K562 (cell line): ENCODE results near the gene ANXA7. TPM values are rescaled to one million over a fixed set of nuclear protein-coding genes. Genes with fewer than 3 reads are reported as not detected.

Experiments
- ATAC-seq: fragments of 200-7000 bp; cut with Tn5 transposase; 3 replicates; pipeline ENCODE4 v1.9.1; 2020; ENCODE audit warnings: moderate library complexity
- BruUV-seq: library from RNA; stranded (reverse); fragments of 400-500 nt; replicated peaks from 2 replicates; lab custom pipeline; 2021; lab: Mats Ljungman, UMichigan
- CTCF ChIA-PET: fragments of 300-600 bp; formaldehyde crosslinking; extraction: SDS; loops from one replicate; lab custom pipeline; 2021; ENCODE audit warnings: low intra/inter-chr PET ratio; lab: Yijun Ruan, JAX
- POLR2A ChIA-PET: fragments of 300-600, 350-650 bp; sonication (Branson Sonifier 250); formaldehyde crosslinking; extraction: SDS; loops from one replicate; lab custom pipeline; 2021; ENCODE audit warnings: antibody characterized with exemption, inconsistent platforms; lab: Yijun Ruan, JAX
- DNase-seq, 4 experiments: peaks; one replicate each; pipeline versions ENCODE4 v3.0.0 to v3.0.0-alpha.2; 2011 to 2018; ENCODE audit warnings: low spot score in 3 of 4, mixed read lengths in 3 of 4; ENCODE audit errors: extremely low read depth in 1 of 4
- FAIRE-seq: peaks from 2 replicates; lab custom pipeline; 2011; peaks lifted over from hg19 to GRCh38; lab: Jason Lieb, UNC
- H2AFZ ChIP-seq: 2 replicates; pipeline ENCODE4 v1.6.0; 2011; ENCODE audit warnings: low read depth, low read length, control low read depth, inconsistent platforms
- H3K27ac ChIP-seq: fragments of 200-600 bp; 3 replicates; pipeline ENCODE4 v1.8.0; 2011; ENCODE audit warnings: low read depth, mild to moderate bottlenecking, control low read depth, inconsistent platforms, low read length, moderate library complexity, mixed read lengths; ENCODE audit errors: extremely low read depth
- H3K27me3 ChIP-seq, 2 experiments: fragments of 300-600 bp in 1 of 2; 2 replicates in 1 of 2; 3 replicates in 1 of 2; pipeline versions ENCODE4 v1.6.0 to v1.8.0; 2011; ENCODE audit warnings: inconsistent platforms in 2 of 2, low read length in 2 of 2, mild to moderate bottlenecking in 1 of 2, mixed read lengths in 1 of 2, moderate library complexity in 1 of 2; ENCODE audit not compliant: control insufficient read depth in 2 of 2, insufficient read depth in 2 of 2
- H3K36me3 ChIP-seq: fragments of 300-600 bp; 3 replicates; pipeline ENCODE4 v1.8.0; 2011; ENCODE audit warnings: mild to moderate bottlenecking, low read length, inconsistent platforms; ENCODE audit not compliant: control insufficient read depth, insufficient read depth
- H3K4me1 ChIP-seq, 2 experiments: fragments of 200-600 bp in 1 of 2; replicated peaks in 1 of 2; 2 replicates in 1 of 2; 3 replicates in 1 of 2; pipeline versions ENCODE4 v1.5.1 to v1.8.0; 2011; ENCODE audit warnings: inconsistent platforms in 2 of 2, low read length in 2 of 2, mild to moderate bottlenecking in 1 of 2, mixed read lengths in 1 of 2, moderate library complexity in 1 of 2; ENCODE audit not compliant: control insufficient read depth in 2 of 2, insufficient read depth in 2 of 2
- H3K4me2 ChIP-seq: 2 replicates; pipeline ENCODE4 v1.6.1; 2011; ENCODE audit warnings: low read length, control low read depth, inconsistent platforms, mixed read lengths; ENCODE audit not compliant: insufficient read depth
- H3K4me3 ChIP-seq: fragments of 200-600 bp; sonication (generic), shearing (Covaris generic); 2 replicates; pipeline ENCODE4 v1.5.1; 2016; ENCODE audit warnings: control low read depth, inconsistent platforms
- H3K79me2 ChIP-seq: fragments of 200-600 bp; 3 replicates; pipeline ENCODE4 v1.8.0; 2011; ENCODE audit warnings: low read length, inconsistent platforms; ENCODE audit not compliant: control insufficient read depth, insufficient read depth
- H3K9ac ChIP-seq, 2 experiments: 2 replicates each; pipeline versions ENCODE4 v1.6.0 to v1.6.1; 2011; ENCODE audit warnings: low read depth in 2 of 2, low read length in 2 of 2, control low read depth in 1 of 2, inconsistent platforms in 1 of 2, mild to moderate bottlenecking in 1 of 2, mixed read lengths in 1 of 2; ENCODE audit not compliant: insufficient read depth in 1 of 2
- H3K9me1 ChIP-seq: one replicate; pipeline ENCODE4 v1.6.0; 2011; ENCODE audit warnings: inconsistent platforms, mild to moderate bottlenecking, low read length, moderate library complexity; ENCODE audit not compliant: control insufficient read depth, insufficient read depth
- H3K9me3 ChIP-seq: replicated peaks from 2 replicates; pipeline ENCODE4 v1.5.1; 2011; ENCODE audit warnings: low read depth, low read length, inconsistent platforms; ENCODE audit not compliant: control insufficient read depth, insufficient read depth
- H4K20me1 ChIP-seq: replicated peaks from 2 replicates; pipeline ENCODE4 v1.6.1; 2011; ENCODE audit warnings: low read length, inconsistent platforms, mixed read lengths; ENCODE audit not compliant: control insufficient read depth, insufficient read depth
- CHD2 ChIP-seq: IDR thresholded peaks from 2 replicates; pipeline ENCODE4 v1.6.1; 2011; ENCODE audit warnings: low read depth, low read length
- CXXC5 ChIP-seq: fragments of 250-450 bp; sonication (Bioruptor Pico); IDR thresholded peaks from 2 replicates; pipeline ENCODE4 v1.8.0; 2022; ENCODE audit warnings: inconsistent platforms, mild to moderate bottlenecking, moderate library complexity
- JUN ChIP-seq, 2 experiments: sonication (generic) in 1 of 2; formaldehyde crosslinking in 1 of 2; IDR thresholded peaks; 2 replicates each; pipeline versions ENCODE4 v1.6.1 to v1.8.0; 2012 to 2022; ENCODE audit warnings: borderline replicate concordance in 2 of 2, mild to moderate bottlenecking in 2 of 2, improper control_type of control experiment in 1 of 2, low read depth in 1 of 2, low read length in 1 of 2, missing genetic modification reagents in 1 of 2
- KLF13 ChIP-seq: fragments of 450-650 bp; IDR thresholded peaks from 2 replicates; pipeline ENCODE4 v1.6.1; 2016; ENCODE audit warnings: missing genetic modification characterization, low read depth, mild to moderate bottlenecking, missing compliant biosample characterization, moderate library complexity, borderline replicate concordance
- NEUROD1 ChIP-seq: fragments of 150-350 bp; IDR thresholded peaks from 2 replicates; pipeline ENCODE4 v1.6.1; 2014; ENCODE audit warnings: borderline replicate concordance, low read length, low read depth; ENCODE audit not compliant: partially characterized antibody
- POLR3A ChIP-seq: IDR thresholded peaks from 2 replicates; pipeline ENCODE4 v1.6.1; 2011; ENCODE audit warnings: borderline replicate concordance, mild to moderate bottlenecking, moderate library complexity; ENCODE audit not compliant: insufficient read length, insufficient read depth; ENCODE audit errors: extremely low read depth
- SMARCB1 ChIP-seq: IDR thresholded peaks from 2 replicates; pipeline ENCODE4 v1.6.1; 2011; ENCODE audit warnings: improper control_type of control experiment, low read depth; ENCODE audit not compliant: insufficient read length
- STAT5A ChIP-seq: IDR thresholded peaks from 2 replicates; pipeline ENCODE4 v1.6.1; 2012; ENCODE audit warnings: low read length, inconsistent platforms, borderline replicate concordance
- ZNF586 ChIP-seq: fragments of 450-650 bp; formaldehyde crosslinking; conservative IDR thresholded peaks from 2 replicates; pipeline ENCODE4 v1.4.0; 2020; ENCODE audit warnings: mild to moderate bottlenecking, moderate library complexity
- WGBS: fragments of 100-300 bp; shearing (Covaris generic); methylation state at CpG from one replicate; pipeline ENCODE4 v1.1.6; 2016; ENCODE audit warnings: low coverage, mixed read lengths; ENCODE audit not compliant: insufficient coverage; ENCODE audit errors: missing lambda C conversion rate; 5-methylcytosine and 5-hydroxymethylcytosine counted together
- in situ Hi-C: fragments of 300-500 bp; cut with MboI; formaldehyde crosslinking; loops from 4 replicates; pipeline ENCODE4 v1.15.0; 2018; ENCODE audit warnings: inconsistent platforms, mixed read lengths
- intact Hi-C: fragments of 100-400 bp; cut with micrococcal nuclease; formaldehyde crosslinking; loops from 2 replicates; pipeline ENCODE4 v1.14.2; 2022
- polyA plus RNA-seq, 8 experiments: library from polyadenylated mRNA; depleted of rRNA in 4 of 8; stranded (reverse) in 5 of 8; unstranded in 3 of 8; fragments of >200 nt; fragmentation: Nextera tagmentation in 2 of 8; fragmentation: Illumina TruSeq in 1 of 8; extraction: Ambion mirVana in 2 of 8; extraction: Trizol in 1 of 8; gene quantifications; 2 replicates each; pipeline versions ENCODE4 v1.2.1 to v1.2.3, GENCODE V29; 2011 to 2014; ENCODE audit warnings: inconsistent platforms in 1 of 8, missing spikeins in 1 of 8
- total RNA-seq, 7 experiments: library from RNA; depleted of rRNA in 6 of 7; stranded (reverse); fragments of >200 nt in 6 of 7; fragmentation: Illumina TruSeq in 2 of 7; extraction: Trizol in 2 of 7; gene quantifications; 2 replicates each; pipeline versions ENCODE4 v1.2.1 to v1.2.3, GENCODE V29; 2011 to 2021; ENCODE audit warnings: low replicate concordance in 1 of 7
- TF ChIP-seq, protein P1 (sequence below): sonication (generic); formaldehyde crosslinking; IDR thresholded peaks from 2 replicates; pipeline ENCODE4 v1.8.0; 2022; ENCODE audit warnings: mild to moderate bottlenecking, missing genetic modification reagents
- TF ChIP-seq, protein P2 (sequence below), 2 experiments: fragments of 250-450 bp in 1 of 2; fragments of 450-650 bp in 1 of 2; sonication (Bioruptor Pico) in 1 of 2; IDR thresholded peaks; 2 replicates each; pipeline versions ENCODE4 v1.6.1 to v1.8.0; 2016 to 2021; ENCODE audit warnings: mild to moderate bottlenecking in 2 of 2, moderate library complexity in 2 of 2, missing compliant biosample characterization in 1 of 2, missing genetic modification characterization in 1 of 2

ANXA7 gene
- total and polyA plus RNA-seq, 9 of the 15 experiments (the other 6 are each of a cell fraction or from before 2014, with no cell fraction given), result 81.6 to 157 (median 122) TPM

DNA sequence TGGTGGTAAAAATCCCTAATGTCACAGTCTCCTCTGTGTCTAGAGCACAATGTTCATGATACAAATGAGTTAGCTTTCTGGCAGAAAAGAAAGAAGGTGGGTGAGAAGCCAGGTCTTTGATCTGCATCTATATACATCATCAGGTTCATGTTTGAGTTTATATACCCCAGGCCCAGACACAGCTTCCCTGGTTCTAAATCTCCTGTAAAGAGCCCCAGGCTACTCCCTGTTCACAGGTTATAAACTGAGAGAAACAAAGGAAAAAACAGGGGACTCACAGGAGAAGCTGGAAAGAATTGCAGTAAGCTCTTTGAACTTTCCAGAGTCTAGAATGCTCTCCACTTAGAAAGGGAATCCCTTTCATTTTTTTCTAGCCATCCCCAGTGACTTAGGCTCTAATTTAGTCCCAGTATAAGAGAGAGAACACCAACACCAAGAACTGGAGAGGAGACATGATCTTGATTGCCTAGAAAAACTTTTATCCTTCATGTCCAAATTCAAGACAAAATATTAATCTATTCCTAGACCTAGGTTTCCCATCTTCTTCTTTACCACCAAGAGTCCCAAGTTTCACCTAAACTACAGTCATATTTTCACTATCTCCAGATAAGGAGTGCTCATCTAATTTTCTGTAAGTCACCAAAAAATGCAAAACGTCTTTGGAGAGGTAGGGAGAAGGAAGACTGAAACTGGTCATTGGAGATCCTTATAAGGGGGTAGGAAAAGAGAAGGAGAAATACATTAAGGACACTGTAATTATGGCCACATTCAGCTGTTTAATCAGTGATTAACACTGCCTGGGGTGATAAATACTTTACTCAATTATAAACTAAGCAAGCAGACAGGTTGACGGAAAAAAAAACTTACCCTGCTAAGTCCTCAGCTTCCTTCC lies 19.0 kb upstream of the ANXA7 start:
- Histone ChIP-seq H3K4me2 (no peak overlapping the region), H3K36me3 (peaks cover 12% of the 10 kb centered on the region; the same call in 2 of the 3 replicates), H3K9ac (peak overlapping the region in 1 of 2 experiments; percentile 0; a peak in 1 of 4 replicates), H3K9me3 (no peaks in the 10 kb centered on the region), H3K4me1 (peaks cover 0 to 2% of the 10 kb centered on the region in 2 experiments; a peak in 2 of 5 replicates), H2AFZ (no peak overlapping the region), H3K79me2 (no peaks in the 10 kb centered on the region), H3K4me3 (no peak overlapping the region), H4K20me1 (no peaks in the 10 kb centered on the region), H3K9me1 (no peaks in the 10 kb centered on the region), H3K27me3 (no peaks in the 10 kb centered on the region), H3K27ac (no peak overlapping the region)
- TF ChIP-seq ZNF586 (no peak), SMARCB1 (no peak), KLF13 (tag) (no peak), NEUROD1 (no peak), POLR3A (no peak), JUN (IDR thresholded peaks at IDR 0.05; ENCODE audit: borderline replicate concordance, low read depth, low read length) (no peak), JUN (CRISPR knock-in tag; IDR thresholded peaks at IDR 0.05; ENCODE audit: borderline replicate concordance) (no peak), CXXC5 (no peak), STAT5A (no peak), CHD2 (no peak)
- TF ChIP-seq, protein P1, sequence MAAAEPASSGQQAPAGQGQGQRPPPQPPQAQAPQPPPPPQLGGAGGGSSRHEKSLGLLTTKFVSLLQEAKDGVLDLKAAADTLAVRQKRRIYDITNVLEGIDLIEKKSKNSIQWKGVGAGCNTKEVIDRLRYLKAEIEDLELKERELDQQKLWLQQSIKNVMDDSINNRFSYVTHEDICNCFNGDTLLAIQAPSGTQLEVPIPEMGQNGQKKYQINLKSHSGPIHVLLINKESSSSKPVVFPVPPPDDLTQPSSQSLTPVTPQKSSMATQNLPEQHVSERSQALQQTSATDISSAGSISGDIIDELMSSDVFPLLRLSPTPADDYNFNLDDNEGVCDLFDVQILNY (CRISPR knock-in tag), result no peak
- TF ChIP-seq, protein P2, sequence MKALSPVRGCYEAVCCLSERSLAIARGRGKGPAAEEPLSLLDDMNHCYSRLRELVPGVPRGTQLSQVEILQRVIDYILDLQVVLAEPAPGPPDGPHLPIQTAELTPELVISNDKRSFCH (CRISPR knock-in tag; IDR thresholded peaks at IDR 0.05), result no peak
- TF ChIP-seq, protein P2 (tag; IDR thresholded peaks at IDR 0.05), result no peak
- in situ Hi-C loops, result no loop called here
- intact Hi-C loops, result no loop called here
- no TSS peak for BruUV-seq
- FAIRE-seq (no peak), ATAC-seq (peak; percentile 42), DNase-seq (no peak)
- ChIA-PET CTCF (no interaction called here), POLR2A (interaction anchor here (0.6 to 1.6 kb wide), 7 partner anchors 9 to 79 kb away, joined by 3 to 6 read pairs (median 4); no protein-coding TSS in a partner anchor)
- WGBS, result 30% methylated on average over 2 of the region's 2 CpGs
